Renal cortex interstitium (tissue), 11 donors: ENCODE measurements around the gene RIPK3. TPM values are rescaled to one million over a fixed set of nuclear protein-coding genes. Genes with fewer than 3 reads are reported as not detected.
"Not testable (repeated sequence)": the region's sequence is repeated elsewhere in the genome, so short reads cannot be mapped to it uniquely, and the experiment has no call there.

Experiments
- DNase-seq, 11 donors: peaks; one replicate each; pipeline ENCODE4 v3.0.0-alpha.2; 2013; ENCODE audit warnings: low read depth in 9 of 11, low spot score in 4 of 11; ENCODE audit errors: extremely low read depth in 1 of 11
- polyA plus RNA-seq, 3 donors: library from polyadenylated mRNA; unstranded; fragments of 120-200 nt; gene quantifications; one replicate each; pipeline ENCODE4 v1.2.1, GENCODE V29; 2013; ENCODE audit not compliant: insufficient read length in 3 of 3

RIPK3 gene
- polyA plus RNA-seq, 3 donors = 2.5 to 4.5 (median 3.1) TPM

DNA sequence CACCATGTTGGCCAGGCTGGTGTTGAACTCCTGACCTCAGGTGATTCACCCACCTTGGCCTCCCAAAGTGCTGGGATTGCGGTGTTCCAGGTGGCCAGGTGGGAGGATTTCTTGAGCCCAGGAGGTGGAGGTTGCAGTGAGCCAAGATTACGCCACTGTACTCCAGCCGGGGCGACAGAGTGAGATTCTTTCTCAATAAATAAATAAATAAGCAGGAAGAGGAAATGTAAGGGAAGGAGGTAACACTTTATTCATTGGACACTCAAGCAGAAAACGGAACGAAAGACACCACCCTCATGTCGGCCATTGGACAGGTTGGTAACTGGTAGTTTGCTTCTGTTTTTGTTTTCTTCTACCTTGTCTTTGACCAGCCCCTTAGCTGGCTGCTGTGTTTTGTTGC, 15.2 kb upstream of the RIPK3 start:
- DNase-seq = no peak

DNA sequence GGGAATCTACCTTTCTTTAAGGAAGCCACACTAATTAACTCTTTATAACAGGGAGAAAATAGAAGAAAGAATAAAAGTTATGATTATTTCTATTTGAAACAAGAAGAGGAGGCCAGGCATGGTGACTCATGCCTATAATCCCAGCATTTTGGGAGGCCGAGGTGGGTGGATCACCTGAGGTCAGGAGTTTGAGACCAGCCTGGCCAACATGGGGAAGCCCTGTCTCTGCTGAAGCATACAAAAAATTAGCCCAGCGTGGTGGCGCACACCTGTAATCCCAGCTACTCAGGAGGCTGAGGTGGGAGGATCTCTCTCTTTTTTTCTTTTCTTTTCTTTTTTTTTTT, 14.7 kb upstream of the RIPK3 start:
- not testable (repeated sequence) for DNase-seq

DNA sequence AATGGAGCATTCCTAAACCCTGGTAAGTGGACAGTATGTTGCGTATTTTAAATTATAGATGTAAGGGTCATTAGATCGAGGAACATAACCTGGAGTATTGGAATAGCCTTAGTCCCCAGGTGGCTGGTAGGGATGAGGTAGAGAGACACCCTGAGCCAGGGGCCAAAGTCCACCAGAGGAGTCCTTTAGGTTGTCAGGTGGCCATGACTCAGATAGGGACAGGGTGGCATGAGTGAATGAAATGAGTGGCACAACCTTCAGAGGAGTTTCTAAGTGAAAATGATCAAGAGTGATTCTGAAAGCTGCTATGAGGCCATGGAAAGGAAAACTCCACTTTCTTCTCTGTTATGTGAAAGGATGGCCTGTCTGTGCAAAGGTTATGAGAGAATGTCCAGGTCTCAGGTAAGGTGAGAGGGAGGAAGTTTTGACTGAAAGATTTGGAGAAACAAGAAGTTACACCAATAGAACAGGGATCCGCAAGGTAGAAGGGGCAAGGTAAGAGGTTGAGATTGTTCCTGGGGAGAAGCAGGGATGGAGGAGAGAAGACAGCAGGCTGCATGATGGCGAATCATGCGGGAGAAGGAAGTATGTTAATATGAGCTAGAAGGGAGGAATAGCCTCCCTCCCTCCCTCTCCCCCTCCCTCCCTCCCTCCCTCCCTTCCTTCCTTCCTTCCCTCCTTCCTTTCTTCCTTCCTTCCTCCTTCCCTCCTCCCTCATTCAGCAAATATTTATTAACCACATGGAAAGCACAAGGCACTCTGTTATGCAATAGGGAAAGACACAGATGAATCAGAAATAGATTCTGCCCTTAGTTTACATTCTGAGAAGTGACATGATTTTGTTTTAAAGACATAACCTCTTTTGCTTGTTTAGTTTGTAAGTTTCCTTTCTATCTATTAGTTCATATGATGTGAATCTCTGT, 14.0 kb upstream of the RIPK3 start:
- DNase-seq = no peak

DNA sequence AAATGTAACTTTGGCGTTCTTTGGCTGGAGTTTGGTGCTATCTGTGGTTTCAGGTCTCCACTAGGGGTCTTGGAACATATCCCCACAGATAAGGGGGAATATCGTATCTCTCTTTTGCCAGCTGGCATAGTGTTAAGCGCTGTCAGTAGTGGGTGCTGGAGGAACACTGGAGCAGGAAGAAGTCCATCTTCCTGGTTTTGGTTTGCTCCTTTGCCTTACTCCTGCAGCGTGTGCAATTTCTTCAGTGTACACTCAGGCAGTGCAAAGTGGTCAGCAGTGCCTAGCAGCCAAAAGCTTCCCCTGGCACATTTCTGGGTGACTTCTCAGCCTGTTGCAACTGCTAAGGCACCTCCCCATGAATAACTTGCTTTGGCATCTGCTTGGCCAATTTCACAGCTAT, 11.7 kb upstream of the RIPK3 start:
- DNase-seq = no peak

DNA sequence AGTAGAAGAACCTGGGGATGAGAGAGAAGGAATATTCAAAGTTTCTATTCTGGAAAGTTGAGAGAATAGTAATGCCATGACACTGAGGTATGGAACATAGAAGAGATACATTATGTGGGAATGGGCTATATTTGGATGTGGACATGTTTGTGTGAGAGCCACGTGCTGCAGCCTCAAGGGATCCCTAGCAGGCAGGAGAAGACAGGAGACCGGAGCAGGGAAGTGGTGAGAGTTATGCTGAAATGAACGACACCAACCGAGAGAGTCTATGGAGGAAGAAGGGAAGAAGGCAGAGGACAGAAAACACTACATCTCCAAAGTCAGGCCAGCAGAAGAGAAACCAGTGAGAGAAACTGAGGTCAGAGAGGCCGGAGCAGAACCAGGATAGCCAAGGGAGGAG, 10.0 kb upstream of the RIPK3 start:
- no peak for DNase-seq

DNA sequence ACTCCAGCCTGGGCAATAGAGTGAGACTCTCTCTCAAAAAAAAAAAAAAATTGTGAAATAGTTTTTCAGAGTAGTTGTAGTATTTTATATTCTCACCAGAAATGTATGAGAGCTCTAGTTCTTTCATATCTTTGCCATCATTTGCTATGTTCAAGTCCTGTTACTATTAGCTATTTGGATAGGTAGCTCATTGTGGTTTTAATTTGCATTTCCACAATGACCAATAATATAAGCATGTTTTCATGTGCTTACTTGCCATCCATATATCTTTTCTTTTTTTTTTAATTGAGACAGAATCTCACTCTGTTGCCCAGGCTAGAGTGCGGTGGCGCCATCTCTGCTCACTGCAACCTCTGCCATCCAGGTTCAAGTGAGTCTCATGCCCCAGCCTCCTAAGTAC, 8.4 kb upstream of the RIPK3 start:
- DNase-seq = no peak

DNA sequence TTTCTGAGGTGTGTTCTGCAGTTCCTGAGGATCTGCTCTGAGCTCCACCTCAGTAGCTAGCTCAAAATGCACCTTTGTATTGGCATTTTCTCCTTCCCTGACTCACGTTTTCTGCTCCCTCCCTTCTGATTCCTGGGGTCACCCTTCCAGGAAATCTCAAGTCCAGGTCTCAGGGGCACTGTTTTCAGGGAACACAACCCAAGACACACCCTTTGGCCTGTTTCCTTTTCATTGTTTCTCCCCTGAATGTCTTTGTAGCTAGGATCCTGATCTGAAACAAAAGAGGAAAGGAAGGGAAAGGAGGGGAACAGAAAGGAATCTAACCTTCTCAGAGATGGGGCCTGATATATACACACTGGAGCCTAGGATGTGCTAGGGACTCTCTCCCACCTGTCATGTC, 7.3 kb upstream of the RIPK3 start:
- no peak for DNase-seq

DNA sequence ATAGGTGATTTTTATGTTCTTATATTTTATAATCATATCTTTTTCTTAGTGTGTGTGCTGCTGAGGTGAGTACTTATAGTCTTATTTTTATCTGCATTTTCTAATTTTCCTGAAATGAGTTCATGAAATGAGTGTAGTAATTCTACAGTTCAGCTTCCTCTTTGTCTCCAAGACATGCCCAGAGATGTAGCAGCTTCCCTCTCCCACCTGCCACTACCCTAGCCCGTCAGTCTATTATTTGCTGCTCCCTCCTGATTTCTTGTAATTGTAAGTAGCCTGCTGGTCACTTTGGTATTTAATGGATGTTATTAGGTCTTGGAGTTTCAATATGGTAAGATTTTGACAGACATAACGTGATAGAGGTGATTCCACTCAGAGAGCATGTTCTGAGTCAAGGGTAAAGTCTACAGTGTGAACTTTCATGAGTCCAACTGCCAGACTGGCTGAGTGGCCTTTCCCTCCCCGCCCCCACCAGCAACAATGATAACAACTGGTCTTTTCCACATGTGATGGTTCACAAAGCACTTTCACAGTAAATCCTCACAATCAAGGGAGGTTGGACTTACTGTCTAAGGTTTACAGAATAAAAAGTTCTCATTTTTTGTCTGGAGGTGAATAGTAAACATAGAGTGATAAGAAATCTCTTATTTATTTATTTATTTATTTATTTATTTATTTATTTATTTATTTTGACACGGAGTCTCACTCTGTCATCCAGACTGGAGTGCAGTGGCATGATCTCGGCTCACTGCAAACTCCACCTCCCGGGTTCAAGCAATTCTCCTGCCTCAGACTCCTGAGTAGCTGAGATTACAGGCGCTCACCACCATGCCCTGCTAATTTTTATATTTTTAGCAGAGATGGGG, 4.2 kb upstream of the RIPK3 start:
- no peak for DNase-seq

DNA sequence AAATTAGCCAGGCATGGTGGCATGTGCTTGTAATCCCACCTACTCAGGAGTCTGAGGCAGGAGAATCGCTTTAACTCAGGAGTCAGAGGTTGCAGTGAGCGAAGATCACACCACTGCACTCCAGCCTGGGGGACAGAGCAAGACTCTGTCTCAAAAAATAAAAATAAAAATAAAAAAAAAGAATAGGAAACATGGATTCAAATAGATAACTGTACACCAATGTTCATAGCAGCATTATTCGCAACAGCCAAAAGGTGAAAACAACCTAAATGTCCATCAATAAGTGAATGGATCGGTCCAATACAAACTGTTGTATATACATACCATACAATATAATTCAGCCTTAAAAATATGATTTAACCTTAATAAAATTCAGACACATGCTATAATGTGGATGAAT, 3.1 kb upstream of the RIPK3 start:
- DNase-seq = no peak

DNA sequence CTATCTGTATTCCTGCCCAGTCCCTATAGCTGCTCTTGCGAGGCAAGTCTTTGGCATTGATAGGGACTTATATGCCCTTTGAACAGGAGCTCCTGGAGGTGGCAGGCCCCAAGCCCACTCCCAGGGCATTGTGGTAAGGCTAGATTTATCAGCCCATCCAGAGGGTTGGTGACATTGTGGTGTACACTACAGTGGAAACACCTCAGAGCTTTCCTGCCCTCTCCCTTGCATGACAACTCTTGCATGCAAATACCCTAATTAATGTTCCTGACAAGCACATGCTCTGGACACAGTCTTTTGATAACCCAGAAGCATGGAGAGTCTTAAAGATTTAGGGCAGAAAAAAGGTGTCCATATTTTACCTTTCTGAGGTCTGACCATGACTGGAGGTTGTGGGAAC, 815 bp upstream of the RIPK3 start:
- no peak for DNase-seq

DNA sequence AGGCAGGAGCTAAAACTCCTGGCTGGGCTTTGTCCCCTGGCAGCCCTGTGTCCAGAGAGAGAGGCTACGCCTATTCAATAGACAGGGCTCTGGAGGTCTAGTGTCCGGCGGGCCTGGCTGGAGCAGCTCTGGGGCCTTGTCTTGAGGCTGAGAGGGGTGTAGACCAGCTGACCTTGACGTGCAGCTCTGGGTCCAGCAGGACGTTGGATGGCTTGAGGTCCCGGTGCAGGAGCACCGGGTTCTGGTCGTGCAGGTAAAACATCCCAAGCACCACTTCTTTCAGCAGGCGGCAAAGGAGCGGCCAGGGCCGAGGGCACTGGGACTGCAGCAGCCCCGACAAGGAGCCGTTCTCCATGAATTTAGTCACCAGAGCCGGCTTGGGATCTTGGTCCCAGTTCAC, 948 bp downstream of the RIPK3 start:
- DNase-seq = no peak

DNA sequence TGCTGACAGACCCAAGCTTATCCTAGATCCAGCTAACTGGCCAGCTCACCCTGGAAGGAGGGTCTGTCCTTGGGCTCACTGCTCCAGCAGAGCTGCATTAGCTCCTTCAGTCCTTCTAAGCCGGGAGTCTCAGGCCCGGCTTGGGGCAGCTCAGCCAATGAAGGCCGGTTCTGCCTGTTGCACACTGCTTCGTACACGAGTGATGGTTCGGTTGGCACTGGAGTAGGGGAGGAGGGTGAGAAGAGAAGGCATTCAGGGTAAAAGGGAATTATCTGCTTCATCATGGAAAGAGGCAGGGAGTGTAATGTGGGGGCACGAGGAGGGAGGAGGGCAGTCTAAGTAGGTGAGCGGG, 2.0 kb downstream of the RIPK3 start:
- DNase-seq = no peak

DNA sequence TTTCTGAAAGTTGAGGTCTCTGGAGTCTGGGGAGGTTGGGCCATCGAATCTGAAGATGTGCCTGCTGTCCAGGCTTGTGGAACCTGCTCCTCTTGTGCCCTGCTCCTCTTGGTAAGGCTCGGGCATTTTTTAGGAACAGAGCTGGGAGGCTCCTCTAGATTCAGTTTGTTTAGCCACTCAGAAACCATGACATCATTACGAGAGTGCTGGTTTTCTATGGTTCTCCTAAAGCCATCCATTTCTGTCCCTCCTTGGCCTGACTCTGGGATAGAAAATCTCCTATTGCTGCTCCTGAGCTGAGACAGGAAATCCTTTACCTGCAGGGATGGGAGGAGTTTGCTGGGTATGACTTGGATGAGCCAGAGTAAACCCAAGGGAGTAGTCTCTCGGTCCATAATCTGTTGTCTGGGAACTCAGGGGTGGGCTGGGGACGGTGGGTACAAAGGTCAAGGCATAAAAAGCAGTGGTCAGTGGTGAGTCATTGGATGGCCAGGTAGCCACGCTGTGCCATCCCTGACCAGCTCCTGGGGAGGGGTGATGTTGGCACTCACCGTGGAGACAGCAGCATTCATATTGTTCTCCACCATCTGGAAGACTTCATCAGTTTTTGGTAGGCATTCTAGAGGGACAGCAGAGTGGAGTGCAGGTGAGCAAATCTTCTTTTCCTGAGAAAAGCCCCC, 2.5 kb downstream of the RIPK3 start:
- DNase-seq = no peak

DNA sequence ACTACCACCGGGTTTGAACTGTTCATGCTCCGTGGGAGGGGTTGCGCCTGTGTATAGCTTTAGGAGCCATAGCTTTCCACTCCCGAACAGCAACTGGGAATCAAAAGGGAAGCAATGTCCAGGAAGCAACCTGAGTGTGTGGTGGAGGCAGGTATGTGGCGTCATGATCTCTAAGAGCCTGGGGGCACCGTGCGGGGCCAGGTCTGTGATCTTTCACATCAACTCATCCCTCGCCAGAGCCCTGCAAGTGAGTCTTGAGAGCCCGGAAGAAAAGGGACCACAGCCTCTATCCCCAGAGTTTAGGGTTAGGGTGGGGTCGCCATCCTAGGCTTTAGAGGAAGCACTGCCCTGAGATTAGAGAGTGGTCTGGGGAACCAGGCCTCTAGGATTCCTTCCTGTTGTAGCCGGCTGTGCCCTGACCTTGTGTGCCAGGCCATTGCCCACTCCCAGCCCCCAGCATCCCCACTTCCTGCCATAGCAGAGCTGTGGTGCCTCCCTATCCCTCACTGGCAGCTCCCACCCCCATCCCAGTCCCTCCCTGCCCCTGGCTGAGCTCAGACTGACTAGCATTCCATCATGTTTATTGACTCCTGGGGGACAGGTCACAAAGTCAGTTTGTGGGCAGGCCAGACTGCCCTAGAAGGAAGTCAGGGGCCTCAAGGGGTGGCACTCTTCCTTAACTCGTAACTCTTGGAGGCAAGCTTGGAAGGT, 4.2 kb downstream of the RIPK3 start:
- DNase-seq = no peak

DNA sequence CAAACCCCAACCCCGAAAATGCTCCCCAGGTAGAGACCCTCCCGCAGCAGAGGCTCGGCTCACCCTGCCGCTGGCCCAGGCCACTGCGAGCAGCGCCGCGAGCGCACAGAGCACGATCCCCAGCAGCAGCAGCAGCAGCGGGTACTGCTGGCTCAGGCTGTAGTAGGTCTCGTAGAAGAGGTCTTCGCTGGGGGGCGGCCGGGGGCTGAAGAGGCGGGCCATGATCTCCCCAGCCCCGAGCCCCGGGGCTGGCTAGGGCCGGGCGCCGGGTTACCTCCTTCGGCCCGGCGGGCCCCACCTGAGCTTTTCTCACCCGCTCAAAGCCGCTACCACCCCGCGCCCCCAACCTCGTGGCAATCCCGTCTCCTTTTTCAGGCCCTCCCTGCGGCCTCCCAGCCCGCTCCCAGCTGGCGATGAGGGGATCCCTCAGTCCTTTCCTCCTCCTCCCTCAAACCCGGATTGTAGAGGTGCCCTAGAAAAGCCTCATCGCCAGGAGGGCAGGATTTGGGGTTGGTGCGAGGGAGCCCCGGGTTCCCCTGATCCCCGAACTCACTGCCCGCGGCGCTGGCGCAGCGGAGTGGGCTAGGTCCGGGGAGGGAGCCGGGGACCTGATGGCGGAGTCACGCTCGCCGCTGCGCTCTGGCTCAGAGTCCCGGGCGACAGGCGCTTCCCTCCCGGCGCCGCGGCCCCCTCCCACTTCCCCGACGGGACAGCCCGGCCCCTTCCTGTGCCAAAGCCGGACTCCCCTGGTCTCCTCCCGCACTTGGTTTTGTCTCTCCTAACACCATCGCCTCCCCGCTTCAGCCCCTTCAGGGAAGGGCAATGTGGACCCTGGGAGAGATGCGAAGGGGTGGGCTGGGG, 5.1 kb downstream of the RIPK3 start, which contains the start of gene ADCY4:
Gene ADCY4 (minus strand): TSS at position 641 of the 861 bp plus-strand sequence. CDS start 419 bp downstream, at position 222.
- no peak for DNase-seq

DNA sequence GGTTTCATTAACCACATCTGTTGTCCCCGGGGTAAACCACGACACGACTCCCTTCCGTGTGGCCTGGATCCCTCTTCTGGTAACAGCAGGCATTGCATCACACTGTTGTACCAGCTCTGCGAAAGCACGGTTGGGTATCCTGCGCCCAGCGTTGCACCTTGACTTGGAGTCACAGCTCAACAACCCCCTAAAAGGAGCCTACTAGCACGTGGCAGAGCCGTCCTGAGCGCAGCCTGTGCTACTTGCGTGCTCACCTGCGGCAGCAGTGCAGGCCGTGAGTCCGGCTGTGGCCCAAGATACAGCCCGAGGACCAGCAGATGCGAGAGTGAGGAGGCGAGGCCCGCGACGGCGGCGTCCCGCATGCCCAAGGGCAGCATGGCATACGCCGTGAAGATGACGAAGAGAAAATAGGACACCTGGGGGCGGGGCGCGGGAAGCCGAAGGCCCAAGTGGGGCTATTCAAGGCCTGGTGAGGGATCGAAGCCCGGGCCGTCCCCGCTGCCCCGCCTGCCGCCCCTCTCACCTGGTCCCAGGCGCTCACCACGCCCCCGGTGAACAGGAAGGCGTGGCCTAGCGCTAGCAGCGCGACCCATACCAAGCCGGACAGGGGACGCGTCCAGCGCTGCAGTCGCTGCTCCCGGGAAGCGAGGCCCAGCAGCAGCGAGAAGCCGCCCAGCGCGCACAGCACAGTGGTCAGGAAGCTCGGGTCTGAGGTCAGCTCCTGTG, 7.4 kb downstream of the RIPK3 start:
- DNase-seq = peak in 5 of 11 donors; percentile 55 to 73 (median 71)

DNA sequence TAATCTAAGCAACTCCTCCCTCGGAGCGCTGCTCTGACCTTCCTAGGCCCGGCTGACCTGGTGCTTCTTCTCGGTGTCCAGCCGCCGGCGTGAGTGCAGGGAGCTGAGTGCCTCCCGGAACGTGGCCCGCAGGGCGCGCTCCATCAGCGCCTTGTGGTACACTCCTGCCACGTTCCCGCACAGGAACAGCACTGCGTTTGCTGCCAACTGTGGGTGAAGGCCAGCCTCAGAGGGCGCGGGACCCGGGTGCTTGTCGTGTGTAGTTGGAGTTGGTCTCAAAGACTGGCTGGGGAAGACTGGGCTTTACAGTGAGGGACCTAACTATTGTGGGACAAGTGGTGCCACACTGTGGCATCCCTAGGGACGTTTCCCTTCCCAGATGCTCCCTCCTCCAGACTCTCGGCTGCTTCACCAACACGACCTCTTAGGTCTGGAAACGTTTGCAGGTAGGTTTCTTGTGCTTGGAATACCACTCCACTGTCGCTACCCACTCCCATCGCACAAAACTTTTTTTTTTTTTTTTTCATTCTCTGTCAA, 8.0 kb downstream of the RIPK3 start:
- DNase-seq = no peak
